HepG2 (cell line): ENCODE measurements around the gene FAM219A. TPM values are rescaled to one million over a fixed set of nuclear protein-coding genes. Genes with fewer than 3 reads are reported as not detected.
A peak's percentile ranks its signal among the peaks of the same experiment; 100 is the strongest.

Source experiments
- ETS1 ChIP-seq: sonication (generic); formaldehyde crosslinking; IDR thresholded peaks from 2 replicates; pipeline ENCODE4 v1.4.0; 2020; ENCODE audit warnings: missing genetic modification reagents
- FOSL2 ChIP-seq: sonication (generic); formaldehyde crosslinking; IDR thresholded peaks from 2 replicates; pipeline ENCODE4 v1.4.0; 2020; ENCODE audit warnings: missing genetic modification reagents
- GABPA ChIP-seq, 2 experiments: IDR thresholded peaks; 2 replicates each; pipeline ENCODE4 v1.6.1; 2011 to 2016; ENCODE audit warnings: low read depth in 2 of 2, low read length in 1 of 2, missing biosample characterization in 1 of 2, missing genetic modification characterization in 1 of 2
- MAF1 ChIP-seq: sonication (generic); formaldehyde crosslinking; IDR thresholded peaks from 2 replicates; pipeline ENCODE4 v1.5.0; 2020; ENCODE audit warnings: missing genetic modification reagents, borderline replicate concordance
- RARG ChIP-seq: sonication (generic); formaldehyde crosslinking; IDR thresholded peaks from 2 replicates; pipeline ENCODE4 v1.4.0; 2020; ENCODE audit warnings: low read depth, mild to moderate bottlenecking, missing genetic modification reagents
- RBM22 ChIP-seq: fragments of 200-400 bp; formaldehyde crosslinking; optimal IDR thresholded peaks from 2 replicates; pipeline ENCODE3; 2017; ENCODE audit warnings: mild to moderate bottlenecking, low read length, moderate library complexity
- SMARCC2 ChIP-seq: fragments of 450-650 bp; IDR thresholded peaks from 2 replicates; pipeline ENCODE4 v1.6.1; 2017; ENCODE audit warnings: antibody characterized with exemption, mild to moderate bottlenecking
- TIGD3 ChIP-seq: sonication (generic); formaldehyde crosslinking; IDR thresholded peaks from 2 replicates; pipeline ENCODE4 v1.5.1; 2020; ENCODE audit warnings: mild to moderate bottlenecking, missing genetic modification reagents, borderline replicate concordance
- TRIM22 ChIP-seq: fragments of 450-650 bp; IDR thresholded peaks from 2 replicates; pipeline ENCODE4 v1.6.1; 2017
- ZBTB20 ChIP-seq: sonication (generic); formaldehyde crosslinking; IDR thresholded peaks from 2 replicates; pipeline ENCODE4 v1.8.1; 2023; ENCODE audit warnings: missing genetic modification reagents, low read depth, mild to moderate bottlenecking, borderline replicate concordance
- ZBTB7B ChIP-seq: sonication (generic); formaldehyde crosslinking; IDR thresholded peaks from 2 replicates; pipeline ENCODE4 v1.4.0; 2020; ENCODE audit warnings: missing genetic modification reagents
- ZNF235 ChIP-seq: sonication (generic); formaldehyde crosslinking; IDR thresholded peaks from 2 replicates; pipeline ENCODE4 v1.8.1; 2023; ENCODE audit warnings: mild to moderate bottlenecking, missing genetic modification reagents, borderline replicate concordance
- ZNF367 ChIP-seq: sonication (generic); formaldehyde crosslinking; IDR thresholded peaks from 2 replicates; pipeline ENCODE4 v1.4.0; 2020; ENCODE audit warnings: missing genetic modification reagents, borderline replicate concordance
- ZNF407 ChIP-seq: sonication (generic); formaldehyde crosslinking; IDR thresholded peaks from one replicate; pipeline ENCODE4 v1.5.1; 2020; ENCODE audit warnings: mild to moderate bottlenecking, missing genetic modification reagents; ENCODE audit errors: not compliant biosample characterization
- ZZZ3 ChIP-seq: sonication (generic); formaldehyde crosslinking; IDR thresholded peaks from 2 replicates; pipeline ENCODE4 v1.4.0; 2020; ENCODE audit warnings: missing genetic modification reagents, mild to moderate bottlenecking, borderline replicate concordance
- polyA plus RNA-seq, 8 experiments: library from polyadenylated mRNA; depleted of rRNA in 3 of 8; stranded (reverse) in 7 of 8; unstranded in 1 of 8; fragments of >200 nt; fragmentation: Illumina TruSeq in 4 of 8; extraction: Trizol in 4 of 8; gene quantifications; 2 replicates each; pipeline versions ENCODE4 v1.2.1 to v1.2.3, GENCODE V29; 2011 to 2016; ENCODE audit warnings: low read depth in 4 of 8, missing spikeins in 1 of 8, mixed read lengths in 1 of 8; ENCODE audit not compliant: insufficient read depth in 1 of 8
- total RNA-seq, 5 experiments: library from RNA; depleted of rRNA; stranded (reverse); fragments of >200 nt; fragmentation: Illumina TruSeq; extraction: Trizol; gene quantifications; 2 replicates each; pipeline ENCODE4 v1.2.3, GENCODE V29; 2016; ENCODE audit warnings: low read depth in 1 of 5

FAM219A gene
- total and polyA plus RNA-seq, 2 of the 13 experiments (the other 11 are each of a cell fraction or from before 2014, with no cell fraction given): 3.9 to 6.4 TPM

- peak; percentile 16 for TF ChIP-seq ZNF407 (CRISPR knock-in tag)
- no peak for TF ChIP-seq TRIM22
- TF ChIP-seq GABPA (IDR thresholded peaks at IDR 0.05; ENCODE audit: low read depth, low read length): no peak
- no peak for TF ChIP-seq GABPA (CRISPR knock-in tag; IDR thresholded peaks at IDR 0.05; ENCODE audit: low read depth)
- TF ChIP-seq TIGD3 (CRISPR knock-in tag): 0 out of 2 replicates have a peak, but pooled peaks have one; percentile 33
- 0 out of 2 replicates have a peak, but pooled peaks have one; percentile 28 for TF ChIP-seq ZNF235 (CRISPR knock-in tag)
- TF ChIP-seq MAF1 (CRISPR knock-in tag): no peak
- TF ChIP-seq RBM22: no peak
- no peak for TF ChIP-seq FOSL2 (CRISPR knock-in tag)
- no peak for TF ChIP-seq SMARCC2
- TF ChIP-seq ZBTB20 (CRISPR knock-in tag): peak; percentile 58; the same call in 1 of the 2 replicates
- peak; percentile 60; the same call in 1 of the 2 replicates for TF ChIP-seq ETS1 (CRISPR knock-in tag)
- TF ChIP-seq RARG (CRISPR knock-in tag): no peak
- no peak; the same call in 1 of the 2 replicates for TF ChIP-seq ZZZ3 (CRISPR knock-in tag)
- peak; percentile 71; the same call in 1 of the 2 replicates for TF ChIP-seq ZNF367 (CRISPR knock-in tag)
- TF ChIP-seq ZBTB7B (CRISPR knock-in tag): no peak
These were observed 77.7 kb downstream of the FAM219A start (continued) for GRCh38 chr9:34380511-34381315.
